Lower leg skin (tissue), 3 donors: Measurements from ENCODE around the gene CYS1.
"Not testable (repeated sequence)": the region's sequence is repeated elsewhere in the genome, so short reads cannot be mapped to it uniquely, and the experiment has no call there.

ENCODE experiments used
- POLR2A ChIP-seq, 2 donors: fragments of 450-650 bp; IDR thresholded peaks; one replicate each; pipeline ENCODE4 v1.6.1; 2016 to 2017; ENCODE audit warnings: antibody characterized with exemption in 2 of 2, mild to moderate bottlenecking in 1 of 2, moderate library complexity in 1 of 2
- TF ChIP-seq, protein P1 (sequence below), 3 donors: fragments of 450-650 bp; IDR thresholded peaks; one replicate each; pipeline ENCODE4 v1.5.1; 2016; ENCODE audit warnings: antibody characterized with exemption in 3 of 3, mild to moderate bottlenecking in 3 of 3, moderate library complexity in 2 of 3

DNA sequence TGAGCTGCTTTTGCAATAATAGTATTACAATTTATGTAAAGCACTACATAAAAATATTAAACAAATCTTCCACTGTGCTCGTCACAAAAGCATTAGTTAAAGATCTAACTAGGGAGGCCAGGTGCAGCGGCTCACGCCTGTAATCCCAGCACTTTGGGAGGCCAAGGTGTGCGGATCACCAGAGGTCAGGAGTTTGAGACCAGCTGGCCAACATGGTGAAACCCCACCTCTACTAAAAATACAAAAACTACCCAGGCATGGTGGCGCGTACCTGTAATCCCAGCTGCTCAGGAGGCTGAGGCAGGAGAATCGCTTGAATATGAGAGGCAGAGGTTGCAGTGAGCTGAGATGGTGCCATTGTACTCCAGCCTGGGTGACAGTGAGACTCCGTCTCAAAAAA is 49.4 kb downstream of the CYS1 start:
- not testable (repeated sequence) for TF ChIP-seq POLR2A (IDR thresholded peaks at IDR 0.05)
- TF ChIP-seq, protein P1, sequence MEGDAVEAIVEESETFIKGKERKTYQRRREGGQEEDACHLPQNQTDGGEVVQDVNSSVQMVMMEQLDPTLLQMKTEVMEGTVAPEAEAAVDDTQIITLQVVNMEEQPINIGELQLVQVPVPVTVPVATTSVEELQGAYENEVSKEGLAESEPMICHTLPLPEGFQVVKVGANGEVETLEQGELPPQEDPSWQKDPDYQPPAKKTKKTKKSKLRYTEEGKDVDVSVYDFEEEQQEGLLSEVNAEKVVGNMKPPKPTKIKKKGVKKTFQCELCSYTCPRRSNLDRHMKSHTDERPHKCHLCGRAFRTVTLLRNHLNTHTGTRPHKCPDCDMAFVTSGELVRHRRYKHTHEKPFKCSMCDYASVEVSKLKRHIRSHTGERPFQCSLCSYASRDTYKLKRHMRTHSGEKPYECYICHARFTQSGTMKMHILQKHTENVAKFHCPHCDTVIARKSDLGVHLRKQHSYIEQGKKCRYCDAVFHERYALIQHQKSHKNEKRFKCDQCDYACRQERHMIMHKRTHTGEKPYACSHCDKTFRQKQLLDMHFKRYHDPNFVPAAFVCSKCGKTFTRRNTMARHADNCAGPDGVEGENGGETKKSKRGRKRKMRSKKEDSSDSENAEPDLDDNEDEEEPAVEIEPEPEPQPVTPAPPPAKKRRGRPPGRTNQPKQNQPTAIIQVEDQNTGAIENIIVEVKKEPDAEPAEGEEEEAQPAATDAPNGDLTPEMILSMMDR (IDR thresholded peaks at IDR 0.05), result not testable (repeated sequence)
